ENCODE results near the gene DSCAM.

DNA sequence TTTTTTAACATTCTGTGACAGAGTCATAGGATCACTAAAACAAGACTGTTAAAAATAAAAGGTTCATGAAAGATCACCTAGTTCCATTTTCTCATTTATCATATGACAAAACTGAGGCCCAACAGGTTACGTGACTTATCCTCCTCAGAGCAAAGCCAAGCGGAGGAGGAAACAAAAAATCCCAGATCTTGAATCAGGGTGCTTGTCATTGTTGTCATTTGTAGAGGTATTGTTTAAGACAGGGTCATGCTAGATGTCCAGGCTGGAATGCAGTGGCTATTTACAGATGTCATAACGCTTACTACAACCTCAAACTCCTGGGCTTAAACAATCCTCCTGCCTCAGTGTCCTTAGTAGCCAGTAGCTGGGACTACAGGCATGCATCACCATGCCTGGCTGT, 293.2 kb downstream of the DSCAM start:
- TF ChIP-seq TEAD4 (IDR thresholded peaks at IDR 0.05) (no peak), EP300 (IDR thresholded peaks at IDR 0.05; ENCODE audit: borderline replicate concordance) (no peak), RAD21 (IDR thresholded peaks at IDR 0.05; ENCODE audit: low read depth) (no peak), CEBPB (IDR thresholded peaks at IDR 0.05) (no peak), YY1 (IDR thresholded peaks at IDR 0.05; ENCODE audit: low read depth) (no peak)
- TF ChIP-seq, protein P1, sequence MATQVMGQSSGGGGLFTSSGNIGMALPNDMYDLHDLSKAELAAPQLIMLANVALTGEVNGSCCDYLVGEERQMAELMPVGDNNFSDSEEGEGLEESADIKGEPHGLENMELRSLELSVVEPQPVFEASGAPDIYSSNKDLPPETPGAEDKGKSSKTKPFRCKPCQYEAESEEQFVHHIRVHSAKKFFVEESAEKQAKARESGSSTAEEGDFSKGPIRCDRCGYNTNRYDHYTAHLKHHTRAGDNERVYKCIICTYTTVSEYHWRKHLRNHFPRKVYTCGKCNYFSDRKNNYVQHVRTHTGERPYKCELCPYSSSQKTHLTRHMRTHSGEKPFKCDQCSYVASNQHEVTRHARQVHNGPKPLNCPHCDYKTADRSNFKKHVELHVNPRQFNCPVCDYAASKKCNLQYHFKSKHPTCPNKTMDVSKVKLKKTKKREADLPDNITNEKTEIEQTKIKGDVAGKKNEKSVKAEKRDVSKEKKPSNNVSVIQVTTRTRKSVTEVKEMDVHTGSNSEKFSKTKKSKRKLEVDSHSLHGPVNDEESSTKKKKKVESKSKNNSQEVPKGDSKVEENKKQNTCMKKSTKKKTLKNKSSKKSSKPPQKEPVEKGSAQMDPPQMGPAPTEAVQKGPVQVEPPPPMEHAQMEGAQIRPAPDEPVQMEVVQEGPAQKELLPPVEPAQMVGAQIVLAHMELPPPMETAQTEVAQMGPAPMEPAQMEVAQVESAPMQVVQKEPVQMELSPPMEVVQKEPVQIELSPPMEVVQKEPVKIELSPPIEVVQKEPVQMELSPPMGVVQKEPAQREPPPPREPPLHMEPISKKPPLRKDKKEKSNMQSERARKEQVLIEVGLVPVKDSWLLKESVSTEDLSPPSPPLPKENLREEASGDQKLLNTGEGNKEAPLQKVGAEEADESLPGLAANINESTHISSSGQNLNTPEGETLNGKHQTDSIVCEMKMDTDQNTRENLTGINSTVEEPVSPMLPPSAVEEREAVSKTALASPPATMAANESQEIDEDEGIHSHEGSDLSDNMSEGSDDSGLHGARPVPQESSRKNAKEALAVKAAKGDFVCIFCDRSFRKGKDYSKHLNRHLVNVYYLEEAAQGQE (IDR thresholded peaks at IDR 0.05; ENCODE audit: low read depth): no peak
- TF ChIP-seq, protein P2, sequence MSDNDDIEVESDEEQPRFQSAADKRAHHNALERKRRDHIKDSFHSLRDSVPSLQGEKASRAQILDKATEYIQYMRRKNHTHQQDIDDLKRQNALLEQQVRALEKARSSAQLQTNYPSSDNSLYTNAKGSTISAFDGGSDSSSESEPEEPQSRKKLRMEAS (IDR thresholded peaks at IDR 0.05): no peak
- TF ChIP-seq, protein P3, sequence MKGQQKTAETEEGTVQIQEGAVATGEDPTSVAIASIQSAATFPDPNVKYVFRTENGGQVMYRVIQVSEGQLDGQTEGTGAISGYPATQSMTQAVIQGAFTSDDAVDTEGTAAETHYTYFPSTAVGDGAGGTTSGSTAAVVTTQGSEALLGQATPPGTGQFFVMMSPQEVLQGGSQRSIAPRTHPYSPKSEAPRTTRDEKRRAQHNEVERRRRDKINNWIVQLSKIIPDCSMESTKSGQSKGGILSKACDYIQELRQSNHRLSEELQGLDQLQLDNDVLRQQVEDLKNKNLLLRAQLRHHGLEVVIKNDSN (IDR thresholded peaks at IDR 0.05): no peak

All from Ishikawa (cell line).